Stimulated activated CD8-positive, alpha-beta memory T cell treated with anti-CD3 and anti-CD28 coated beads, Interleukin-12 subunit alpha, Interleukin-12 subunit beta, amount 100 ng/mL, for 4 hours (primary cell): ENCODE results near the gene RND2.
"Not testable (repeated sequence)": the region's sequence is repeated elsewhere in the genome, so short reads cannot be mapped to it uniquely, and the experiment has no call there.

Experiments used
- DNase-seq: peaks from one replicate; pipeline ENCODE4 v3.0.0-alpha.2; 2020; ENCODE audit warnings: low read depth

Gene RND2

GRCh38 chr17:43024407-43025289 is at the start of gene RND2:
TSS of gene RND2 (plus strand) at chr17:43025231. CDS start at chr17:43025348, 117 bp downstream.
- peak; percentile 62 for DNase-seq

GRCh38 chr17:42975265-42975664 is 49.8 kb upstream of the RND2 start:
- DNase-seq = no peak

GRCh38 chr17:42975701-42976100 is 49.3 kb upstream of the RND2 start:
- not testable (repeated sequence) for DNase-seq

- no peak for DNase-seq
Measured at GRCh38 chr17:42979511-42980273, 45.3 kb upstream of the RND2 start, which contains the start of gene PTGES3L. TSS of gene PTGES3L (minus strand) at chr17:42980080. CDS start at chr17:42980053, 27 bp downstream.

GRCh38 chr17:42980274-42980765 is 44.7 kb upstream of the RND2 start, which contains the start of gene RUNDC1:
TSS of gene RUNDC1 (plus strand) at chr17:42980565. CDS start at chr17:42980577, 12 bp downstream.
- DNase-seq = peak; percentile 89

GRCh38 chr17:42980766-42981397 is 44.1 kb upstream of the RND2 start:
- peak; percentile 27 for DNase-seq

GRCh38 chr17:42982266-42982665 is 42.8 kb upstream of the RND2 start:
- DNase-seq = no peak

GRCh38 chr17:42985225-42985624 is 39.8 kb upstream of the RND2 start:
- DNase-seq = no peak

GRCh38 chr17:42989141-42989540 is 35.9 kb upstream of the RND2 start:
- DNase-seq = no peak

GRCh38 chr17:42989726-42990652 is 35.0 kb upstream of the RND2 start:
- DNase-seq = no peak

- no peak for DNase-seq
Measured at GRCh38 chr17:42991471-42991870, 33.6 kb upstream of the RND2 start.

- DNase-seq = no peak
Measured at GRCh38 chr17:42992872-42993271, 32.2 kb upstream of the RND2 start.

- DNase-seq = not testable (repeated sequence)
Measured at GRCh38 chr17:42993913-42994312, 31.1 kb upstream of the RND2 start.

- no peak for DNase-seq
Measured at GRCh38 chr17:42997390-42997983, 27.5 kb upstream of the RND2 start.

- peak; percentile 94 for DNase-seq
Measured at GRCh38 chr17:42997984-42998938, 26.8 kb upstream of the RND2 start, which contains the start of gene RPL27. TSS of gene RPL27 (plus strand) at chr17:42998419. CDS start at chr17:42998751, 332 bp downstream.

- DNase-seq = no peak
Measured at GRCh38 chr17:42999003-42999525, 26.0 kb upstream of the RND2 start.

- DNase-seq = not testable (repeated sequence)
Measured at GRCh38 chr17:43000894-43001293, 24.1 kb upstream of the RND2 start.

GRCh38 chr17:43003542-43004172 is 21.4 kb upstream of the RND2 start:
- DNase-seq = no peak
